RKO (cell line): ENCODE data around the gene MASP2.
"Not testable (repeated sequence)": the region's sequence is repeated elsewhere in the genome, so short reads cannot be mapped to it uniquely, and the experiment has no call there.

Experiments
- DNase-seq: peaks from one replicate; pipeline ENCODE4 v3.0.0-alpha.2; 2016; ENCODE audit warnings: low spot score

The MASP2 gene

DNA sequence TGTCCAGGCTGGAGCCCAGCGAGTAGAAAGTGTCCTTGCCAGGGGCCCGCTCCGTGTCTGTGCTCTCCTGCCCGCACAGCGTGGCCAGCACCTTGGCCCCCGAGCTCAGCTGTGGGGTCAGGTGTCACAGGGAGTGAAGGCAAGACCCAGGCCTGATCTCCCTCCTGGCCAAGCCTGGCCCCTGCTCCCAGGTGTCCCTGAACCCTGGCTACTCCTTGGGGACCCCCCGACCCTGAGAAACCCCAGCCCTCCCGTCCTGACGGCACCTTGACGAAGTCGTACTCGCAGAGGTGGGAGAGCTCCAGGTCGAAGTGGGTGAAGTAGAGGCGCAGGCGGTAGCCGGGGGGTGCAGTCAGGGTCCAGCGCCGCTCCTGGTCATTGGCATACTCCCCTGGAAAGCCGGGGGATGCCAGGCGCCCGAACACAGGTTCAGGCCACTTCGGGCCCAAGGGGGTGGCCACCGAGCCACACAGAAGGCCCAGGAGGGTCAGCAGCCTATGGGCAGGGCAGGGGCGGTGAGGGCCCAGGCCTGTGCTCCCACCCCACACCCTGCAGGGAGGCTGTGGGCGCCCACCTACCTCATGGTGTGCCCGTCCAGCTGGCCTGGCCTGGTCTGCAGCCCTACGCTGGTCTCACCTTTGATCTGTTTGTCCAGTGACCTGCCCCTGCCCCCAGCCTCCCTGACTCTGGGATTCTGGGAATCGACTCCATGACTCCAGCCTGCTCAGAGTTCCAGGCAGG lies at the start of gene MASP2:
MASP2 (minus strand) TSS at position 615 of the 741 bp plus-strand sequence; CDS start at position 583, 32 bp downstream.
- DNase-seq, result no peak

DNA sequence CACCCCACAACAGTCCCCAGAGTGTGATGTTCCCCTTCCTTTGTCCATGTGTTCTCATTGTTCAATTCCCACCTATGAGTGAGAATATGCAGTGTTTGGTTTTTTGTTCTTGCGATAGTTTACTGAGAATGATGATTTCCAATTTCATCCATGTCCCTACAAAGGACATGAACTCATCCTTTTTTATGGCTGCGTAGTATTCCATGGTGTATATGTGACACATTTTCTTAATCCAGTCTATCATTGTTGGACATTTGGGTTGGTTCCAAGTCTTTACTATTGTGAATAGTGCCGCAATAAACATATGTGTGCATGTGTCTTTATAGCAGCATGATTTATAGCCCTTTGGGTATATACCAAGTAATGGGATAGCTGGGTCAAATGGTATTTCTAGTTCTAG lies 36.7 kb upstream of the MASP2 start:
- DNase-seq, result not testable (repeated sequence)

- DNase-seq, result no peak
Observed at GRCh38 chr1:11080931-11081330, 33.9 kb upstream of the MASP2 start.

DNA sequence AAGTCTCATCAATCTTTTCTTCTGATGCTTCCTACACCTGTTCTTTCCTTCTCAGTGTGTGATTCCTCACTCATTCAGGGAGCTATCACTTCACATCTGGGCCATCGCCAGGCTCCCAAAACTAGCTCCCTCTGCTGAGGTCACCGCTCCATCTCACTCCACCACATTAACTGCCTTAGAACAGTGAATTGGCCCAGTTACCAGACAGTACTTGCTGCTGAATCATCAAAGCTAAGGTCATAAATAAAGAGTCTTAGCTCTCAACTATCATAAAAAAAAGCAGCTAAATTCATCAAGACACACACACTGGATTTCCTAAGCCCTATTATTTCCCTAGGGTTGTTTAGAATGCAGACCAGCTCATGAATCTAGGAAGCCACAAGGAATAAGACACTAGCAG lies 31.6 kb upstream of the MASP2 start:
- DNase-seq, result no peak

- DNase-seq, result not testable (repeated sequence)
Observed at GRCh38 chr1:11073398-11073797, 26.4 kb upstream of the MASP2 start.

GRCh38 chr1:11072216-11072917 lies 25.3 kb upstream of the MASP2 start:
- no peak for DNase-seq

DNA sequence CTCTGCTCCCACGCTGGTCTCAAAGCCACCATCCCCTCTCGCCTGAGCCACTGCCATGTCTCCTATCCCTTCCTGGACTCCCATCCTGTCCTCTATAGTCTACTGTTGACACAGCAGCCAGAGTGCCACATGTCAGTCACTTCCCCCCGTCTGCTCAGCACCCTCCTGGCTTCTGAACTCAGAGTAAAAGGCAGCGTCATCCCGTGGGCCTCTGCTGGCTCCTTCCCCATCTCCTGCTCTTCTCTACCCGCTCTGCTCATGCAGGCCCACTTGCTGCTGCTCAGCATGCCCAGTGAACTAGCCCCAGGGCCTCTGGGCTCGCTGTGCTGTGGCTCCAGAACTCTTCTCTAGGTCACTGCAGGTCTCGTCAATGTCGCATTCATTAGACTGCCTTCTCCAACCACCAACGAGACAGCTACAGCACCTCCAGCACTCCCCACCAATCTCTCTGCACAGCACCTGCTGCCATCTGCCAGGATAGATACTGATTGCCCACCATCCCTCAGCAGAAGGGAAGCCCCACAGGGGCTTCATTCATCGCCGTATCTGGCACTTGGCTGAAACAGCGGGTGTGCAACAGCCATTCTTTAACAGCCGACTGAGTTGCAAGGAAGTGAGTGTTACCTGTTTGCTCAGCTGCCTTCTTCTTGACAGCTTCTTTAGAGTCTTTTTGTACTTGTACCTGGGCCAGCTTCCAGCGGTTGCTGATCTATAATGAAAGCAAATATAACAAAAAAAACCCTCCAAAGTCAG lies 24.6 kb upstream of the MASP2 start:
- no peak for DNase-seq

GRCh38 chr1:11070876-11071275 lies 23.8 kb upstream of the MASP2 start:
- no peak for DNase-seq

GRCh38 chr1:11068600-11069473 lies 21.8 kb upstream of the MASP2 start:
- no peak for DNase-seq

DNA sequence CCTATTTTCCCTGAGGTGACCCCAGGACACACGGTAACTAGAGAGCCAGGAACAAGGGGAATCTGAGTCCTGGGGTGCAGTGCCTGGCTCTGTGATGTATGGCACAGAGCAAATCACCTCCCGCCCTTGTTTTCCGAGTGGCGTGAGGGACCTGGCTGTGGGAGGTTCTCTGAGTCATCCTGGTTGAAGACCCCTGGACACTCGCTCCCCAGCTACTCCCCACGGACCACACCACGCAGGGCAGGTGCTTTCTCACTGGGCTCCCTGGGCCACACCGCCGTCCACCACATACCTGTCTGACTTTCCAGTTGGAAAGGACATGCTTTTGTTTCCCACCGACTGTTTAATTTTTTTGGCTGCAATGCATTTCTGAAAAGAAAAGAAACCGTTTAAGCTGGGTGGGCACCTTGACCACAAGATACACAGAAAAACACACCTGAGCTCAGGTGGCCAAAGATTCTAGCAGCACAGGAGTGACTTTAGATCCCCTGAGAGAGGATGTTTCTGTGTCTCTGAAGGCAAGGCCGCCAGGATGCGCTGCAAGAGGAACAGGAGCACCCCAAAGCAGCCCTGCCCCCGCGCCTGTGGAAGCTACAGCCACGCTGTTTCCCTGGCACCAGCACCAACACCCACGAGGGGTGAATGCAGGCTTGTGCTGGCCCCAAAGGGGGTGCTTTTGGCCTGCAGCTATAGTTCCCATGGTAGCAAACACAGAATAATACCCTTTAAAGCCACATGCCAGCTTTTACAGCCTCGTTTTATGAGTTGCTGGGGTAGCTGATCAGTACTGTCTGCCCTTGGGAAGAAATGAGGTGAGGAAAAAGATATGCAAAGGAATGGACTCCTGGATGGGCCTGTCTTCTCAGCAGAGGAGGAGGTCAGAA lies 20.9 kb upstream of the MASP2 start:
- no peak for DNase-seq

DNA sequence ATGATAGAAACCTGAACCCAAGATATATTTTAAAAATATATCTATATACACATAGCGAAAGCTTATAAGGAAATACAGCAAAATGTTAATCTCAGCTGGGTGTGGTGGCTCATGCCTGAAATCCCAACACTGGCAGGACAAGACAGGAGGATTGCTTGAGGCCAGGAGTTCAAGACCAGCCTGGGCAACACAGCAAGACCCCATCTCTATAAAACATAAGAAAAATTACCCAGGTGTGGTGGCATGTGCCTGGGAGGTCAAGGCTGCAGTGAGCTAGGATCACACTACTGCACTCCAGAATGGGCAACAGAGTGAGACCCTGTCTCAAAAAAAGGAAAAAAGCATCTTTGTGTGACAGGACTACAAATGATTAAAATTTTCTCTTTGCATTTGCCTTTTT lies 18.8 kb upstream of the MASP2 start:
- no peak for DNase-seq

GRCh38 chr1:11064942-11065341 lies 17.9 kb upstream of the MASP2 start:
- DNase-seq, result no peak

DNA sequence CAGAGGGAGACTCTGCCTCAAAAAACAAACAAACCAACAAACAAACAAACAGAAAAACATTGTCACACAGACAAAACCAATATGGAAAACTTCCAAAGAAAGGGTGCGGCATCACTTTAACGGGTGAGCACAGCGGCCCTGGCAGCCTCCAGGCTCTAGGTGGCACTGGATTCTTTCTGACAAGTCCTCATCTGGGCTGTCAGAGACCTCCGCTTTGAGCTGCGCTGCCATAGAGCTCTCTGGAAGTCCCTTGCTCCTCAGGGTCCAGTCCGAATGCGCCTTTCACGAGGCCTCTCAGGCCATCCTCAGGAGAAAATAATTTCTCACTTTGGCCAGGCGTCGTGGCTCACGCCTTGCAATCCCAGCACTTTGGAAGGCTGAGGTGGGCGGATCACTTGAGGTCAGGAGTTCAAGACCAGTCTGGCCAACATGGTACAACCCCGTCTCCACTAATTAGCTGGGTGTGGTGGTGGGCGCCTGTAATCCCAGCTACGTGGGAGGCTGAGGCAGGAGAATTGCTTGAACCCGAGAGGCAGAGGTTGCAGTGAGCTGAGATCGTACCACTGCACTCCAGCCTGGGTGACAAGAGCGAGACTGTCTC lies 17.0 kb upstream of the MASP2 start:
- DNase-seq, result peak; percentile 62

DNA sequence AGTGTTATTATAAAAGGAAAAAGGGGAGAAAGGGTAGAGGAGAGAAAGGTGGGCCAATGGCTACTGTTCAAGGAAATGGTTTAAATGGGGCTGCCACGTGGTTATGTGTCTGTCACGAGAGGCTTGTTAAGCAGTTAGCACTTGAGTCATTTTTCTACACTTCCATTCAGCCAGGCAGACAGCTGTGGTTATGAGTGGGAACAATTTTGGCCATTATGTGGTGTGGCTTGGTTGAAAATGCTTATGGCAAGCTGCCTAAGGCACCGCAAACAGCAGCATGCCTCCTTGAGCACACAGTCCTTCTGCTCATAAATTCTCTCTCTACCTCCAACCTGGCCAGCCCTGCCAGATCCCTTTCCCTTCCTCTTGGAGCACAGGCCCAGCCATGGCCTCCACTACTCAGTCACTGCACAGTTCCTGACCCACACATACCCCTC lies 15.9 kb upstream of the MASP2 start:
- DNase-seq, result peak; percentile 53

- DNase-seq, result no peak
Observed at GRCh38 chr1:11061652-11062365, 14.8 kb upstream of the MASP2 start.

DNA sequence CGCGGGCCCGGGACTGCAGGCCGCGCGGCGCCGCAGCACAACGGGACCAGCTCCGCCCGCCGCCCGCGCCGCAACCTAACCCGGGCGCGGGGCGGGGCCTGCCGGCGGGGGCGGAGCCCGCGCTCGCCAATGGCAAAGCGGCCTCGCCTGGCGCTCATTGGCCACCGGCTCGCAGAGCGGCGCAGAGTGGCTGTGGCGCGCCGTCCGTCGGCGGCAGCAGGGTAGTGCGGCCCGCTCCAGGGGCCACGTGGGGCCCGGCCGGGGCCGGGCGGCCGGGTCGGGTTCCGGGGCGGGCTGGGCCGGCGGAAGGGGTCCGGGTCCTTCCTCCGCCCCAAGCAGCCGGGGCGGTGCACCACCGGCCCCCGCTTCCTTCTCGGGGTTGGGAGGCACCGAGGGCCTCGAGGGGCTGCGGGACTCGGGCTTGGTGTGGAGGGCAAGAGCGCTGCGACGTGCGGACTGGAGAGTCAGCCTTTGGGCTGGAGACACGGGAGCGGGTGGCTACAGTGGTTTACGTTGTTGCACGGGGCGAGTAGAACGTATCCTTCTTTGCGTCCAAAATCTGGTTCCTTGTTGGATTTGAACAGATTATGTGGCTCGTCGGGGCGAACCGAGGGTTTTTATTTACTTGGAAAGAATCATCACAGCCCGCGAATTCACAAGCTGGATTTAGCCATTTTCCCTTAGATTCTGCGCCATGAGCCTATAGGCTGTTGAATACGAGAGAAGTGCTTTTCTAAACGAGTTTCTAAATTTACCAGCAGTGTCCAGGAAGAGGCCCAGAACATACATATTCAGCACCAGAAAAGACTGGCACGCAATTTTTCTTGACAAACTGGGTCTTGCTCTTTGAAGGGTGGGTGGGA lies 13.2 kb upstream of the MASP2 start, which contains the start of gene SRM:
SRM (minus strand) TSS at position 51 of the 863 bp plus-strand sequence. CDS start 75 bp downstream, outside the sequence.
- peak; percentile 91 for DNase-seq

GRCh38 chr1:11059155-11059967 lies 12.3 kb upstream of the MASP2 start:
- peak; percentile 44 for DNase-seq
